ENCODE measurements around the gene UNC45B. TPM values are rescaled to one million over a fixed set of nuclear protein-coding genes. Genes with fewer than 3 reads are reported as not detected.

The UNC45B gene
- polyA plus RNA-seq (2013, experiment 1 of 2), result under 0.01 TPM
- not detected for polyA plus RNA-seq (2013, experiment 2 of 2)

- H3K9ac ChIP-seq (ENCODE audit: low read length), result no peak within 1 kb of the TSS
- 73% methylated on average over 4 of the region's 4 CpGs for WGBS
- no peaks in the 10 kb centered on the region for H3K4me1 ChIP-seq (ENCODE audit: control insufficient read depth, insufficient read depth, low read depth, low read length)
- H3K4me2 ChIP-seq (ENCODE audit: low read length, poor library complexity, severe bottlenecking), result no peak within 1 kb of the TSS
- no peak within 1 kb of the TSS for H2BK15ac ChIP-seq (ENCODE audit: low read depth, poor library complexity, severe bottlenecking)
- H3K23ac ChIP-seq (ENCODE audit: low read length in 2 of 2), result peak within 1 kb of the TSS in 1 of 2 experiments; percentile 50
- peaks cover 28 to 39% of the 10 kb centered on the region in 2 experiments for H3K27me3 ChIP-seq (ENCODE audit: control insufficient read depth in 1 of 2, insufficient read depth in 1 of 2, low read length in 2 of 2)
- H3K14ac ChIP-seq (ENCODE audit: low read length in 2 of 2), result no peak within 1 kb of the TSS
- H2BK5ac ChIP-seq (ENCODE audit: low read depth, low read length, poor library complexity, severe bottlenecking), result no peak within 1 kb of the TSS
- no peak within 1 kb of the TSS for H2BK12ac ChIP-seq (ENCODE audit: low read length in 2 of 2)
- no peak within 1 kb of the TSS for H3K18ac ChIP-seq (ENCODE audit: low read depth in 1 of 2, low read length in 2 of 2)
- H3K36me3 ChIP-seq (ENCODE audit: control insufficient read depth in 1 of 2, insufficient read depth in 2 of 2, low read depth in 1 of 2, low read length in 2 of 2), result no peaks in the 10 kb centered on the region
- no peak within 1 kb of the TSS for H2BK120ac ChIP-seq (ENCODE audit: low read depth, low read length)
- no peak for DNase-seq
- no peak within 1 kb of the TSS for H3K4ac ChIP-seq (ENCODE audit: low read depth in 1 of 2, low read length in 2 of 2)
- no peak within 1 kb of the TSS for H2AK5ac ChIP-seq (ENCODE audit: low read length, severe bottlenecking)
- H3K9me3 ChIP-seq (ENCODE audit: control insufficient read depth, low read length), result no peaks in the 10 kb centered on the region
- H4K8ac ChIP-seq (ENCODE audit: low read length), result peak within 1 kb of the TSS; percentile 43
- no peaks in the 10 kb centered on the region for H3K79me1 ChIP-seq (replicated peaks; ENCODE audit: low read length, poor library complexity, severe bottlenecking)
- H2AFZ ChIP-seq (ENCODE audit: low read depth, low read length), result no peak within 1 kb of the TSS
- no peak within 1 kb of the TSS for H3K27ac ChIP-seq (ENCODE audit: low read length, poor library complexity, severe bottlenecking)
- no peak within 1 kb of the TSS for H3K4me3 ChIP-seq (ENCODE audit: insufficient read depth in 1 of 2, low read depth in 1 of 2, low read length in 2 of 2)
- H4K91ac ChIP-seq (ENCODE audit: low read length), result no peak within 1 kb of the TSS
Observed at GRCh38 chr17:35147375-35147905, at the start of gene UNC45B. UNC45B (plus strand) TSS chr17:35147817; CDS start chr17:35148264, 447 bp downstream.

- H2BK5ac ChIP-seq (ENCODE audit: low read depth, low read length, poor library complexity, severe bottlenecking), result no peak overlapping the region
- 97% methylated on average over 3 of the region's 3 CpGs for WGBS
- no peaks in the 10 kb centered on the region for H3K27me3 ChIP-seq (ENCODE audit: control insufficient read depth in 1 of 2, insufficient read depth in 1 of 2, low read length in 2 of 2)
- no peak overlapping the region for H3K4ac ChIP-seq (ENCODE audit: low read depth in 1 of 2, low read length in 2 of 2)
- no peak overlapping the region for H2AK5ac ChIP-seq (ENCODE audit: low read length, severe bottlenecking)
- H4K91ac ChIP-seq (ENCODE audit: low read length), result no peak overlapping the region
- no peak overlapping the region for H3K4me2 ChIP-seq (ENCODE audit: low read length, poor library complexity, severe bottlenecking)
- H2AFZ ChIP-seq (ENCODE audit: low read depth, low read length), result no peak overlapping the region
- no peak overlapping the region for H3K27ac ChIP-seq (ENCODE audit: low read length, poor library complexity, severe bottlenecking)
- H3K36me3 ChIP-seq (ENCODE audit: control insufficient read depth in 1 of 2, insufficient read depth in 2 of 2, low read depth in 1 of 2, low read length in 2 of 2), result peaks cover 41 to 45% of the 10 kb centered on the region in 2 experiments
- H3K79me1 ChIP-seq (replicated peaks; ENCODE audit: low read length, poor library complexity, severe bottlenecking), result peaks cover 11% of the 10 kb centered on the region
- H3K4me3 ChIP-seq (ENCODE audit: insufficient read depth in 1 of 2, low read depth in 1 of 2, low read length in 2 of 2), result no peak overlapping the region
- H4K8ac ChIP-seq (ENCODE audit: low read length), result no peak overlapping the region
- no peak overlapping the region for H3K18ac ChIP-seq (ENCODE audit: low read depth in 1 of 2, low read length in 2 of 2)
- no peak overlapping the region for H2BK120ac ChIP-seq (ENCODE audit: low read depth, low read length)
- H3K9ac ChIP-seq (ENCODE audit: low read length), result no peak overlapping the region
- H2BK12ac ChIP-seq (ENCODE audit: low read length in 2 of 2), result no peak overlapping the region
- H2BK15ac ChIP-seq (ENCODE audit: low read depth, poor library complexity, severe bottlenecking), result no peak overlapping the region
- no peaks in the 10 kb centered on the region for H3K9me3 ChIP-seq (ENCODE audit: control insufficient read depth, low read length)
- H3K23ac ChIP-seq (ENCODE audit: low read length in 2 of 2), result no peak overlapping the region
- peaks cover 6% of the 10 kb centered on the region for H3K4me1 ChIP-seq (ENCODE audit: control insufficient read depth, insufficient read depth, low read depth, low read length)
- DNase-seq, result no peak
- H3K14ac ChIP-seq (ENCODE audit: low read length in 2 of 2), result no peak overlapping the region
Observed at GRCh38 chr17:35099908-35100307, 47.7 kb upstream of the UNC45B start.

- no peak overlapping the region for H3K18ac ChIP-seq (ENCODE audit: low read depth in 1 of 2, low read length in 2 of 2)
- DNase-seq, result no peak
- no peak overlapping the region for H2BK12ac ChIP-seq (ENCODE audit: low read length in 2 of 2)
- H2AFZ ChIP-seq (ENCODE audit: low read depth, low read length), result no peak overlapping the region
- 98% methylated on average over 14 of the region's 14 CpGs for WGBS
- no peak overlapping the region for H2AK5ac ChIP-seq (ENCODE audit: low read length, severe bottlenecking)
- H3K27ac ChIP-seq (ENCODE audit: low read length, poor library complexity, severe bottlenecking), result no peak overlapping the region
- peaks cover 6% of the 10 kb centered on the region for H3K4me1 ChIP-seq (ENCODE audit: control insufficient read depth, insufficient read depth, low read depth, low read length)
- no peak overlapping the region for H4K91ac ChIP-seq (ENCODE audit: low read length)
- H3K4me3 ChIP-seq (ENCODE audit: insufficient read depth in 1 of 2, low read depth in 1 of 2, low read length in 2 of 2), result no peak overlapping the region
- H2BK120ac ChIP-seq (ENCODE audit: low read depth, low read length), result no peak overlapping the region
- H2BK15ac ChIP-seq (ENCODE audit: low read depth, poor library complexity, severe bottlenecking), result no peak overlapping the region
- no peak overlapping the region for H2BK5ac ChIP-seq (ENCODE audit: low read depth, low read length, poor library complexity, severe bottlenecking)
- H3K14ac ChIP-seq (ENCODE audit: low read length in 2 of 2), result no peak overlapping the region
- H3K27me3 ChIP-seq (ENCODE audit: control insufficient read depth in 1 of 2, insufficient read depth in 1 of 2, low read length in 2 of 2), result no peaks in the 10 kb centered on the region
- H3K9me3 ChIP-seq (ENCODE audit: control insufficient read depth, low read length), result no peaks in the 10 kb centered on the region
- no peak overlapping the region for H3K23ac ChIP-seq (ENCODE audit: low read length in 2 of 2)
- no peak overlapping the region for H3K4ac ChIP-seq (ENCODE audit: low read depth in 1 of 2, low read length in 2 of 2)
- H3K4me2 ChIP-seq (ENCODE audit: low read length, poor library complexity, severe bottlenecking), result no peak overlapping the region
- no peak overlapping the region for H4K8ac ChIP-seq (ENCODE audit: low read length)
- peaks cover 41 to 55% of the 10 kb centered on the region in 2 experiments for H3K36me3 ChIP-seq (ENCODE audit: control insufficient read depth in 1 of 2, insufficient read depth in 2 of 2, low read depth in 1 of 2, low read length in 2 of 2)
- H3K9ac ChIP-seq (ENCODE audit: low read length), result no peak overlapping the region
- H3K79me1 ChIP-seq (replicated peaks; ENCODE audit: low read length, poor library complexity, severe bottlenecking), result peaks cover 11% of the 10 kb centered on the region
Observed at GRCh38 chr17:35101036-35101435, 46.6 kb upstream of the UNC45B start.

- DNase-seq, result no peak
- Histone ChIP-seq H3K27ac (ENCODE audit: low read length, poor library complexity, severe bottlenecking) (no peak overlapping the region), H3K79me1 (replicated peaks; ENCODE audit: low read length, poor library complexity, severe bottlenecking) (peaks cover 15% of the 10 kb centered on the region), H3K4me3 (ENCODE audit: insufficient read depth in 1 of 2, low read depth in 1 of 2, low read length in 2 of 2) (no peak overlapping the region), H2BK120ac (ENCODE audit: low read depth, low read length) (no peak overlapping the region), H2BK5ac (ENCODE audit: low read depth, low read length, poor library complexity, severe bottlenecking) (no peak overlapping the region), H4K91ac (ENCODE audit: low read length) (no peak overlapping the region), H3K36me3 (ENCODE audit: control insufficient read depth in 1 of 2, insufficient read depth in 2 of 2, low read depth in 1 of 2, low read length in 2 of 2) (peaks cover 43 to 60% of the 10 kb centered on the region in 2 experiments), H3K27me3 (ENCODE audit: control insufficient read depth in 1 of 2, insufficient read depth in 1 of 2, low read length in 2 of 2) (no peaks in the 10 kb centered on the region), H3K4me2 (ENCODE audit: low read length, poor library complexity, severe bottlenecking) (no peak overlapping the region), H3K9ac (ENCODE audit: low read length) (no peak overlapping the region), H3K23ac (ENCODE audit: low read length in 2 of 2) (no peak overlapping the region), H2AK5ac (ENCODE audit: low read length, severe bottlenecking) (no peak overlapping the region), H3K14ac (ENCODE audit: low read length in 2 of 2) (no peak overlapping the region), H3K4me1 (ENCODE audit: control insufficient read depth, insufficient read depth, low read depth, low read length) (peaks cover 6% of the 10 kb centered on the region), H3K18ac (ENCODE audit: low read depth in 1 of 2, low read length in 2 of 2) (no peak overlapping the region), H2AFZ (ENCODE audit: low read depth, low read length) (no peak overlapping the region), H3K9me3 (ENCODE audit: control insufficient read depth, low read length) (no peaks in the 10 kb centered on the region), H2BK12ac (ENCODE audit: low read length in 2 of 2) (no peak overlapping the region), H2BK15ac (ENCODE audit: low read depth, poor library complexity, severe bottlenecking) (no peak overlapping the region), H4K8ac (ENCODE audit: low read length) (no peak overlapping the region), H3K4ac (ENCODE audit: low read depth in 1 of 2, low read length in 2 of 2) (no peak overlapping the region)
- WGBS, result no CpG with 5 or more reads among the region's 2 CpGs
Observed at GRCh38 chr17:35101725-35102124, 45.9 kb upstream of the UNC45B start.

Data from mesenchymal stem cell (in vitro differentiated cells and primary cell).